NCI-H2107 (cell line): Measurements from ENCODE around the gene GNAQ.

ENCODE experiments used
- DNase-seq: peaks from one replicate; lab custom pipeline; 2025; lab: John Stamatoyannopoulos, UW

Gene GNAQ

DNA sequence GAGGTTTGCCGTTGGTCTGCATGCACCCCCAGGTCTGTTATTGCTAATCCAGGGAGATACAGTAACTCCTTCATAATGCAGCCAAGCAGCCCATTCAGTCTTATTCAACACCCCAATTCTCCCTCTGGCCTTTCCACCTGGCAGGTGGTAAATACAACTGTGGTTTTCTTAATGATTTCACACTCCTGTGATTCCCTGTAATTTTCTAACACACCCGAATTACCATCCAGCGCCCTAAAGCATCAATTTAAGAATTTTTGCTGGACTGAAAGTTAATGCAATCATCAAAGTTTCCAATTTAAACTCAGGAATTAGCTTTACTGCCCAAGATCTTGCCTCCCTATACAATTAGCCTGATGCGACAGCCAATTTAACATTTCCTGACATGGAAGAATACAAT, 62.5 kb downstream of the GNAQ start:
- DNase-seq = no peak

GRCh38 chr9:77968506-77968905, 63.1 kb downstream of the GNAQ start:
- DNase-seq = no peak

DNA sequence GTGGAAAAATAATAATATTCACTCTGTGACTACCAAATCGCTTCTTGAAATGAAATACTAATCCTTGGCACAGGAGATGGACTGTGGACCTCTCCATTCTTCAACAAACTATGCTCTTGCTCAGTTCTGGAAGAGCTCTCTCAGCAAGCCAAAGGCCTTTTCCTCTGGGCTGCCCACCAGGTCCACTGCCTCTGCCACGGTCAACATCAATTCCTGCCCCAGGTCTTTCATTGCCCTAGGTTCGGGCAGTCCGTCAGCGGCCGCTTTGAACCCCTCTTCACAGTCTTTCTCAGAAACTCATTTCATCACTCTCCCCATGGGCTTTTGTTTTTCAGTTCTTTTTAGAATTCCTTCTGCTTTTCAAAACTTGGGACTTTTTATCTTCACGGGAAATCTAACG, 64.9 kb downstream of the GNAQ start:
- DNase-seq = no peak

- no peak for DNase-seq
These were observed 66.0 kb downstream of the GNAQ start for GRCh38 chr9:77965445-77966123.

DNA sequence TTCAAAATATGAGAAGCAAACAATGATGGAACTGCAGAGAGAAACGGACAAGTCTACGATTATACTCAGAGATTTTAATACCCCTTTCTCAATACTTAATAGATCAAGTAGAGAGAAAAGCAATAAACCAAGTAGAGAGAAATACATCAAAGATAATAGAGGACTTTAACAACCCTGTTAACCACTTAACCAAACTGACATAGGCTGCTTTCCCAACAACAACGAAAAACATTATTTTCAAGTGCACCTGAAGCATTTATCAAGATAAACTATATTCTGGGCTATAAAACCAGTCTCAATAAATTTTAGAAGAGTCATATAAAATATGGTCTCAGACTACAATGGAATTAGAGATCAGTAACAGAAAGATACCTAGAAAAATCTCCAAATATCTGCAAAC, 67.4 kb downstream of the GNAQ start:
- DNase-seq = no peak

GRCh38 chr9:77961541-77961940, 70.1 kb downstream of the GNAQ start:
- DNase-seq = no peak

DNA sequence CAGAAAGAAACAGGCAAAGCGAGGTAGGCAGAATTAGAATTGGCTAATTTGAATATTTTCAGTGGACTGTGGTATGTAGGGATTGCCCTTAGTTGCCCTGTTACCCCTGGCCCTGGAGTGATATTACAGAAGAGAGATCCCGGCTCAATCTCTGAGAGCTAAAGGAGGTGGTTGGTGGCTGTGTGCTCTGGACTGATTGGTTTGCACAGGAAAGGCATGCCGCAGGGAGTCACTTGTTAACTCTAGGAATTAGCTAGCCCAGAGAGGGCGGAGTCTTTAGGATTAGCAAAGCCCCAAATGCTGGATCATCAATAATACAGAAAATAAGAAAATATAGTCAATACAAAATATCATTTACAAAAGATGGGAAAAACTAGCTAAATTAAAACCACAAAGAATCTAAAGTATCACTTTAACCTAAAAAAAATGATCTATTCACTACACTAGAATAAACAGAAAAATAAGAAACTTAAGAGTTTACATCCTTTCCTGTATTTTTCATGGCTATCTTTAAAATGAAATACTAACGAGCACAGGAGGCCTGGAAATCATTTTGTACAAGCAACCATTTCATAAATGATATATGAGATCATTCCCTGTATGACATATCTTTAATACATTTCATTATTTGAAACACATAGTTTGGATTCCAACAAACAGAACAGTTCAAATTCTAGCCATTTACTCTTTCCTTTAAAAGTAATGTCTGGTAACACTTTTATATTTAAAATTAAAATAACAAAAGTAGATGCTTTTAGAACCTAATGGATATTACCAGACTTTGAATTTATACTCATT, 71.1 kb downstream of the GNAQ start:
- no peak for DNase-seq

- no peak for DNase-seq
These were observed 71.8 kb downstream of the GNAQ start for GRCh38 chr9:77959803-77960202.

GRCh38 chr9:77957652-77958051, 74.0 kb downstream of the GNAQ start:
- DNase-seq = no peak

DNA sequence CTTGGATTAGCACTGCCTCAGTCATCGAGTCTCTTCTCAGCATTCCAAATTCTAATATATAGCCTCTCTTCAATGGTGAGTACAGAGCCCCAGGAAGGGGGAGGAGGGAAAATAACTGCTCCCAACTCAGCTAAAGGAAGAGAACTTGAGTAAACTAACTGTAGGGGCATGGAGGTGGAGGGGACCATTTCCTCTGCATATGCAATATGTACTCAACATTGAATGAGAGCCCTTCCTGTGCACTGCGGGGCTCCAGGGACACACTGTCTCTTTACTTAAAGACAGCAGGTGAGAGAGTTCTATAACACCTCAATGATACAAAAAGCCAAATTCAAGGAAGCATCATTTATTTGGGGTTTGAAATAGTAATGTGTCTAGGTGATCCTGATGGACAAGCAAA, 75.1 kb downstream of the GNAQ start:
- no peak for DNase-seq

DNA sequence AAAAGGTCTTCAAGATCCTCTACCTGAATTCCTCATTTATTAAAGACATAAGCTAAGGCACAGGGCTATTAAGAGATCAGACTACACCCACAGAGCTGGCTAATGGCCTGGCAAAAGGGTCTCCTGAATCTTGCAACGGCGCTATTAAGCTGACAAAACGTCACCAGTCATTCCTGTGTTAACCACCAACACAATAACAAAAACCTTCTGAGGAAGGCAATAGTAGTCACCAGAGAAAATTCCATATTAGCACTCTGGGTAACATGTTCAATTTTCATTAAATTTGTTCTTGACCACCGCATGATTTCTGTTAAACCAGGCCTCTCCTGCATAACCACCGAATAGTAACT, 77.0 kb downstream of the GNAQ start:
- DNase-seq = no peak

DNA sequence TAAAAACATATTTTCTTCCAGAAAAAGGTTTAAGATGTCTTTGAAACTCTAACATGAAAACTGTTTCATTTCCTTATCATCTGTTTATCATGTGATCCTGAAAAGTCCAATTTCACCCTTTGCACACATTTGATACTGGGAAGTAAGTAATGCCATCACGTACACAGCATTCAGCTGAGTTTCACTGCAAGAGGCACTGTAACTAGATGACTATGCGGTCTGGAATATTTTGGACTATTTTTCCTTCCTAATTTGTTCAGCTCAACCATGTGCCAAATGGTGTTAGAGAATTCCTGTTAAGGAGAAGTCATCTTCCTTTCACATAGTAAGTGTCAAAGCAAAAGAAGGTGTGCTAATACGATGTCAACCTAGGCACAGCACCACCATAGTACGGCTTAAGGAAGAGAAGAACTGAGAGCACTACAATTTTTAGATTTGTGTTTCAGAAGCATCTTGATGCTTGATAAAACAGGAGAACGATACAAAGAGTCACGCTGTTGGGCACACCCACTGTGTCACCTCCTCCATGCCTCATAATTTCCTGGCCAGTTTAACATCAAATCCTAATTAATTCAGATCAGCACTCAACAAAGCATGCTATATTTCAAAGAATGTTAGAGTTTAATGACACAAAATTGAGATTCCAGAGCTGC, 77.5 kb downstream of the GNAQ start:
- DNase-seq = no peak

DNA sequence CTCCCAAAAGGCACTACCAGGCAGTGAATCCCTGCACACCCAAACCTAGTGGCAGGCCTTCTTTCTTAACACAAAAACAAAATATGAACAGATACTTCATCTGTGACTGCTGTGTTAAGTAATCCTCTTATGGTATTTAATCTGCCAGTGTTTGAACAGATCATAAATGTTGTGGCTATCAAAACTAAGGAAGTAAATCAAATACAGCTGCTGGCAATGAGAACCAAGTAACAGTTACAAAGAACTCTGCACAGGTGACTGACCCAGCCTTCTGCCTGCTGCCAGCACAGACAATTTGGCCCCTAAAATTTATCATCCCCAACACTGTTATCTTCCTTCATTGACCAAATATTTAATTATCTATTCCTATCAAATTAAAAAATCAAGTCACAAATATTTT, 78.0 kb downstream of the GNAQ start:
- no peak for DNase-seq

DNA sequence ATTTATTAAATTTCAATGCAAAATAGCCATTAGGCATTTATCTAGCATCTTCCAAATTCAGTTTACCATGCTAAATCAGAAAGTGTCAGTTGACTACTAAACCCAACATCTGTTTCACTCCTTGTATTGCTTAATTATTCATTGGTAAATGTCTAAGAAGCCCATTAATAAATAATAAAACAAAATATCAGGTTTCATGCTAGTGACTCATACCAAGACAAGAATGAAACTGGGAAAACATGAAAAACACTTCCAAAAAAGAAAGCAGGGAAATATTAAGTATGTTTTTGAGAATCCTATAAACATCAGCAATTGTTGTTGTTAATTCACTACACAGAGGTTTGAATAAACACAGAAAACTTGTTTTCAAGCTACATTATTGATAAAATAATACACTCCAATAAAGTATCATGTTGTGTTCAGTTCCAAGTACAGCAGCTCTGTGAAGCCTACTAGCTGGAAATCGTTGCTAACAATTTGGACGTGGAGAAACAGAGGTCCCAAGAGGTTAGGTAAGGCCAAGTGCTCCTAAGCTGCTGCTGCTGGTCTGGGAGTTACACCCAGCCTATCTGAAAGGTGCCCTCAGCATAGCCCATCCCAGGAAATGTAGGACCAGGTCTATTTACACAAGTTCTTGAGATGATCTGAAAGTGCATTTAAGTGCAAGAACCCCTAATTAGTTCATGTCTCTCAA, 78.8 kb downstream of the GNAQ start:
- no peak for DNase-seq

DNA sequence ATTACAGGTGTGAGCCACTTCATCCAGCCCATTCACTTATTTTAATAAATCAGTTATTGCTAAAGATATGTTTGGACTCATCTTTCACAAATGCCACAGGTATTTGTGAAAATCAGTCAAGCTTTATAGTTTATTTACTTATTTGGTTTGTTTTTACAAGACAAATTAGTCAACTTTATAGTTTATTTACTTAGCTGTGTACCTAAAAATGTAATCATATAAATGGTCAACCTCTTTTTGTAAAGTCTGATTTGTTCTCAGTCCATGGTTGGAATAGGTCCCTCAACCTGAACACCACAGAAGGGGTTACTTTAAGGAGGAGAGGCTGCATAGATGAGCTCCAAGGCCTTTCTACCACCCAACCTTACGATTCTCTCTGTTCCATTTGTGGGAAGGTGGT, 80.2 kb downstream of the GNAQ start:
- DNase-seq = no peak

GRCh38 chr9:77949751-77950436, 81.7 kb downstream of the GNAQ start:
- no peak for DNase-seq

GRCh38 chr9:77947651-77948050, 84.0 kb downstream of the GNAQ start:
- DNase-seq = no peak

DNA sequence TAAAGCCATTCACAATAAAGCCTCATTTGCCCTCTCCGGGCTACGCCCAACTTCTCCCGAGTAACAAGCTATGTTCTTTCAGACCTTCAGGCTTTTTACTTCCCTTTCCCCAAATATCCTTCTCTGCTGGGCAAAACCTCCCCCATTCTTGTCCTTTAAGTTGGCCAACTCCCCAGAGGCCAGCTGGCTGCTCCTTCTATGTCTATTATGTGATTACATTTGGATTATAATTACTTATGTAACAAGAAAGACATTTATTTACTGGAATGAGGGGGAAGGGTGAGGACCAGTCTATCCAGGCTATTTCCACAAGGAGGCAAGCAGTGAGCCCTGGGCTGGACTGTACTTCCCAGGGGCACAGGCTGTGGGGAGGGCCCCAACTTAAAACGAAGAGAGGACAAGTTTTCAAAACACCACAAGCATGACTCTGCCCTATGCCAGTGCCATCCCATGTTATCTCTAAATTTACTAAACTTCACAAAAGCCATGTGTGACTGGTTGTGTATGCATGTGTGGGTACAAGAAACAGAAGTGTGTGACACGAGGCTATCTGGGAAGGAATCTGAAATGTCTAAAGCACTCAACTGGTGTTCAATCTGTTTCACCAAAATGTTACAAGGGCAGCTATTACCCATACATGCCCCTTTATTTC, 84.5 kb downstream of the GNAQ start:
- DNase-seq = no peak

GRCh38 chr9:77946296-77946695, 85.3 kb downstream of the GNAQ start:
- no peak for DNase-seq

DNA sequence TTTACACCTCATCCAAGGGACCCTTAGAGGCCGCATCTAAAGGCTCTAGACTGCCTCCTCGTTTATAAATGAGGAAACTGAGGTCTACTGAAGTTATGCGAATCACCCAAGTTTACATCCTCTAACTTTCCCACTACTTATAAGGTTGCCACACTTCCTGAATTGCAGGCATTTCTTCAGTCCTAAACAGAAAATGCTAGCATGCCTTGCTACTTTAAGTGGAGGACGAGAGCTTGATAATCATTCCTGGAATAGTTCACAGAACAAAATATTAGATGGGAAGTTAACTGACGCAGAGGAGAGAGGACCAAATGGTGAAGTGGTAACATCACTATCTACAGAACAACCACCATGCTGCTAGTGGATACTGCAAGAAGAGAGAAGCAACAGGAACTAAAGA, 85.8 kb downstream of the GNAQ start:
- DNase-seq = no peak

DNA sequence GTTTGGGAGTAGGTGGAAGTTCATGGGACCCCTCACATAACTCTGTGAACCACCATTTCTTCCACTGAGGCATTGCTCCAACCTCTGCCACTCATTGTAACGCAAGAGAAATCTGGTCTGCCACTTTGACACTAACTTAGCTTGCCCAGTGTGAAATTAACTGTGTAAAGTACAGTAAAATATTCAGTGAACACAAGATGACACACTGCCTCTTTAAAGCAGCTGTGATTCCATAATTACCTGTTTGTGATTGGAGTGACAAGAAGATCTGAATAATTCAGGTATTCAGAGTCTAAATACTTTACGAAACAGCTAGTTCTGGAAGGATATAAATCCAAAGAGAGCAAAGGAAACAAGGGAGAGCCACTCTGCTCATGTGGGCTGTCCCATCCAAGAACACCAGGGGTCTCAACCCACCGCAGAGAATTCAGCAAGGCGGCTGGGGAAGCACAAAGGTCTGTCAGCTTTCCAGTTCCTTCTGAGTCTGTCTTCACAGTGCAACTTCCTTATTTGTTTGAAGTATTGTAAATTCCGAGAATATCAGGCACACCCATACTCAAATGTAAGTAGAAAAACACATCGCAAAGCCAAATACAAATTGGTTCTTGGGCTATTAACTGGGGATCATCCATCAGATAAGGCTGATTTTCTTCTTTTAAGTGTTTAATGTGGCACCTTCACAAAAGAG, 86.9 kb downstream of the GNAQ start:
- DNase-seq = no peak
